Muscle of back (tissue), 11 donors: ENCODE data around the gene ARSD. TPM values are rescaled to one million over a fixed set of nuclear protein-coding genes. Genes with fewer than 3 reads are reported as not detected.
A peak's percentile ranks its signal among the peaks of the same experiment; 100 is the strongest.
"Not testable (repeated sequence)": the region's sequence is repeated elsewhere in the genome, so short reads cannot be mapped to it uniquely, and the experiment has no call there.

Source experiments
- DNase-seq, 3 donors: peaks; one replicate each; pipeline versions ENCODE4 v3.0.0 to v3.0.0-alpha.2; 2013
- polyA plus RNA-seq, 10 donors: library from polyadenylated mRNA; unstranded; fragments of 120-200 nt; gene quantifications; one replicate each; pipeline ENCODE4 v1.2.1, GENCODE V29; 2013; ENCODE audit not compliant: insufficient read length in 10 of 10

Gene ARSD
- polyA plus RNA-seq, 10 donors, result 6.7 to 11.0 (median 8.7) TPM

GRCh38 chrX:2897311-2897689 lies 31.8 kb downstream of the ARSD start:
- no peak for DNase-seq

- DNase-seq, result peak in 1 of 3 donors; percentile 10
Measured at GRCh38 chrX:2894885-2895292, 34.2 kb downstream of the ARSD start.

- no peak for DNase-seq
Measured at GRCh38 chrX:2892816-2893215, 36.3 kb downstream of the ARSD start.

- not testable (repeated sequence) for DNase-seq
Measured at GRCh38 chrX:2890536-2891460, 38.3 kb downstream of the ARSD start.

- DNase-seq, result peak in 1 of 3 donors; percentile 47
Measured at GRCh38 chrX:2889706-2890490, 39.2 kb downstream of the ARSD start.

- DNase-seq, result peak in 1 of 3 donors; percentile 35
Measured at GRCh38 chrX:2889045-2889605, 40.0 kb downstream of the ARSD start.

- no peak for DNase-seq
Measured at GRCh38 chrX:2888309-2888708, 40.8 kb downstream of the ARSD start.

- DNase-seq, result no peak
Measured at GRCh38 chrX:2883770-2884169, 45.4 kb downstream of the ARSD start.

- DNase-seq, result no peak
Measured at GRCh38 chrX:2879670-2880069, 49.5 kb downstream of the ARSD start.

GRCh38 chrX:2878563-2878962 lies 50.6 kb downstream of the ARSD start:
- DNase-seq, result no peak

- DNase-seq, result no peak
Measured at GRCh38 chrX:2875798-2876399, 53.2 kb downstream of the ARSD start.

- no peak for DNase-seq
Measured at GRCh38 chrX:2875136-2875481, 54.0 kb downstream of the ARSD start.

GRCh38 chrX:2874222-2875135 lies 54.7 kb downstream of the ARSD start:
- DNase-seq, result no peak

- DNase-seq, result no peak
Measured at GRCh38 chrX:2872671-2873277, 56.4 kb downstream of the ARSD start.

GRCh38 chrX:2871831-2872230 lies 57.3 kb downstream of the ARSD start:
- no peak for DNase-seq

GRCh38 chrX:2870650-2871049 lies 58.5 kb downstream of the ARSD start:
- no peak for DNase-seq

GRCh38 chrX:2867206-2867605 lies 61.9 kb downstream of the ARSD start:
- DNase-seq, result no peak

- peak in 1 of 3 donors; percentile 0 for DNase-seq
Measured at GRCh38 chrX:2863646-2864045, 65.5 kb downstream of the ARSD start.

GRCh38 chrX:2862404-2862803 lies 66.7 kb downstream of the ARSD start:
- DNase-seq, result no peak

GRCh38 chrX:2859197-2859797 lies 69.8 kb downstream of the ARSD start:
- DNase-seq, result no peak
